NCI-H510A (cell line): Measurements from ENCODE around the gene KRTAP5-1.
"Not testable (repeated sequence)": the region's sequence is repeated elsewhere in the genome, so short reads cannot be mapped to it uniquely, and the experiment has no call there.

Source experiments
- DNase-seq: peaks from one replicate; lab custom pipeline; 2025; lab: John Stamatoyannopoulos, UW

The KRTAP5-1 gene

DNA sequence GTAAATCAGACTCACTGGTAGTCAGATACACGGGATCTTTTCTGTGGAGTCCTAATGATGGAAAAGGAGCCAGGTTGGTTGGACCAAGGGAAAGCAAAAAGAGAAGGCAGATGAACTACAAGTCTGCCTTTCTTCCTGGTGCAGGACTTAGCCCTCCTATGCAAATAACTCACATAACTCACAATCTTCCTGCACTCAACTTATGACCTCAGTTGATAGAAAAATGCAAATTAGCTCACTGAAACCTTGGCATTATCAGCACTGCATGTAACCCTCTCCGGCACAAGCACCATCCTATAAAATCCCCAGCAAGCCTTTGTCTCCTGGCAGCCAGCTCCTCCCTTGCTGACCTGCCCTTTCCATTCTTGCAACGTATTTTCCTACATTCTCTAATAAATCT lies 16.6 kb upstream of the KRTAP5-1 start:
- not testable (repeated sequence) for DNase-seq

DNA sequence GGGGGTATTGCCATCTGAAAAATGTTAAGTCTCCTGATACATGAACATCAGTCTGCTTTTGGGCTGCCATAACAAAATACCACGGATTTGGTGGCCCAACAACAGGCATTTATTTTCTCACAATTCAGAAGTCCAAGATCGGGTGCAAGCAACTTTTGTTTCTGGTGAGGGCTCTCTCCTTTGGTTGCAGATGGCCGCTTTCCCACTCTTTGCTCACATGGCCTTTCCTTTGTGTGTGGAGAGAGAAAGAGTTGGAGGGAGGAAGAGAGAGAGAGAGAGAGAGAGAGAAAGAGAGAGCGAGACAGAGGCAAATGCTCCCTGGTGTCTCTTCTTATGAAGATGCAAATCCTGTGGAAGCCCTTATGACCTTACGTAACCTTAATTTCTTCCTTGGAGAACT lies 15.5 kb upstream of the KRTAP5-1 start:
- no peak for DNase-seq

GRCh38 chr11:1598816-1599215 lies 13.7 kb upstream of the KRTAP5-1 start:
- DNase-seq, result no peak

- DNase-seq, result not testable (repeated sequence)
Observed at GRCh38 chr11:1598406-1598805, 13.3 kb upstream of the KRTAP5-1 start.

DNA sequence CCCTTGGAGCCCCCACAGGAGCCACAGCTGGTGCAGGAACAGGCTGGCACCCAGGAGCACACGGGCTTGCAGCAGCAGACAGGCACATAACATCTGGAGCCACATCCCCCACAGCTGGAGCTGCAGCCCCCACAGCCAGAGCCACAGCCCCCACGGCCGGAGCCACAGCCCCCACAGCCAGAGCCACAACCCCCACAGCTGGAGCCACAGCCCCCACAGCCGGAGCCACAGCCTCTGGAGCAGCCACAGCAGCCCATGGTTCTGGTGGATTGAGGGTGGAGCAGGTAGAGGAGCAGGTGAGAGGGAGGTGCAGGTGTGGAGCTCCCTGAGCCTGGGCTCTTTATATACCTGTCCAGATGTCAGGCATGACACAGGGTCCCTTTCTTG lies 12.9 kb upstream of the KRTAP5-1 start, which contains the start of gene KRTAP5-2:
TSS of gene KRTAP5-2 (minus strand) at position 301 of the 387 bp plus-strand sequence. CDS start at position 257, 44 bp downstream.
- DNase-seq, result no peak

DNA sequence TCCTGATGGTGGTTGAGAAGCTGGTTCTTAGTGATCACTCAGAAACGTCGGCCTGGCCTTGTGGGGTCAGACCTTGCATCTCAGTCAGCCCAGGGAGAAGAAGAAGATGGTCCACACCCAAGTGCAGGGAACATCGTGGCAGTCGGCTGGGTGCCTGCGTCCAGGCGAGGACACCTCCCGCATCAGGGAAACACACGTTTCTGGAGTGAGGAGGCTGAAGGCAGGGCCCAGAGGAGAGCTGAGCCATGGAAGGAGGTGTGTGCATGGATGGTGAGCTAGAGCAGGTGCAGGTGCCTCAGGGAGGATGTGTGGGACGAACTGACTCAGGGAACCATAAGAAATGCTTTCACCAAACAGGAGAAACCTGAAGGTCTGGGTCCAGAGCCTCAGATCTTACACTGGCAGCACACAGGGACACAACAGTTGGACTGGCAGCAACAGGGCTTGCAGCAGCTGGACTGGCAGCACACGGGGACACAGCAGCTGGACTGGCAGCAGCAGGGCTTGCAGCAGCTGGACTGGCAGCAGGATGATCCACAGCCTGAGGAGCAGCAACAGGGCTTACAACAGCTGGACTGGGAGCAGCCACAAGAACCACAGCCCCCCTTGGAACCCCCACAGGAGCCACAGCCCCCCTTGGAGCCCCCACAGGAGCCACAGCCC lies 12.4 kb upstream of the KRTAP5-1 start:
- DNase-seq, result no peak

- not testable (repeated sequence) for DNase-seq
Observed at GRCh38 chr11:1596576-1597121, 11.6 kb upstream of the KRTAP5-1 start.

GRCh38 chr11:1595994-1596575 lies 11.0 kb upstream of the KRTAP5-1 start:
- DNase-seq, result not testable (repeated sequence)

DNA sequence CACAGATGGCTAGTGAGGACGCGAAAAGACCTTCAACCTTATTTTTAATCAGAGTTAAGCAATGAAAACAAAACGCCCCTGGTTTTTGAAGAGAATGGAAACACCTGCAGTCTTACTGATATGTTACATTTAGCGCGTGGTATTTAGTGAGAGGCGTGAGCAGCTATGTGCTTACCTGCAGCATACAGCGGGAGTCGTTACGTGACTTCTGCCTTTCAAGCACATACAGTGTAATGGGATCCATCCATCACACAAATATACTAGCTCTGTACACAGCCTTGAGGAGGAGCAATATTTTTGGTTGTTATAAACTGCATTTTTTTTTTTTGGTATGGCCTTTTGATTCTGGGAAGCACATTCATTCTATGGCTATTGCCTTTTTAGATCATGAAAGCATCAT lies 7.5 kb upstream of the KRTAP5-1 start:
- no peak for DNase-seq

DNA sequence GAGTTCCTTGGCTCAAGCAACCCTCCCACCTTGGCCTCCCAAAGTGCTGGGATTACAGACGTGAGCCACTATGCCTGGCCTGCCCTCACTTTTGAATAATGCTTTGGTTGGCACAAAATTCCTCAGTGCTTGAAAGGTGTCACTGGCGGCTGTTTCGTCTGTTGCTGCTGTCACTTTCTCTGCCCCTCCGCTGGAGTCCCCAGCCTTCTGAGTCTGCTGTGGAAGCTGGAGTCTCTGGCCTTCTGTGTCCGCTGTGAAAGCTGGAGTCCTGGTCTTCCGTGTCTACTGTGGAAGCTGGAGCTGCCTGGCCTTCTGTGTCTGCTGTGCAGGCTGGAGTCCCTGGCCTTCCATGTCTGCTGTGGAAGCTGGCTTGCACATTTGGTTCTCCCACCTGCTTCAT lies 4.9 kb upstream of the KRTAP5-1 start:
- no peak for DNase-seq

DNA sequence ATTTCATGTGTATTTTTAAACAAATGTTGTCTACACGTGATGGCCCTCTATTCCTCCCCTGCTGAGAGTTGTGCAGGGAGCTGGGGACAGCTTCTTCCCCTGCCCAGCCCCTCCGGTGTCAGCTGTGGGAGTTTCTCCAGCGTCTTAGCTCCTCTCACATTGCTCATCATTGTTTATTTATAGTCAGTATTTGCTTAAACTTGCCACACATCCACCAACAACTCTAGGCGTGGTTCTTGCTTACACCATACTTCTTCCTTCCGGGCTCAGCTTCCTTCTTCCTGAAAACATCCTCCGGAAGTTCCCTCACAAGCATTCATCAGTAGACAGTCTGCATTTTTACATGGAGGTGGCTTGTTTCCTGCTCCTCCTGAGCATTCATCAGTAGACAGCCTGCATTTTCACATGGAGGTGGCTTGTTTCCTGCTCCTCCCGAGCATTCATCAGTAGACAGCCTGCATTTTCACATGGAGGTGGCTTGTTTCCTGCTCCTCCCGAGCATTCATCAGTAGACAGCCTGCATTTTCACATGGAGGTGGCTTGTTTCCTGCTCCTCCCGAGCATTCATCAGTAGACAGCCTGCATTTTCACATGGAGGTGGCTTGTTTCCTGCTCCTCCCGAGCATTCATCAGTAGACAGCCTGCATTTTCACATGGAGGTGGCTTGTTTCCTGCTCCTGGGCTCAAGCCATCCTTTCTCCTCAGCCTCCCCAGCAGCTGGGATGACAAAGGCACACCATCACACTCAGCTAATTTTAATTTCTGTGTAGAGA lies 4.3 kb upstream of the KRTAP5-1 start:
- DNase-seq, result not testable (repeated sequence)

DNA sequence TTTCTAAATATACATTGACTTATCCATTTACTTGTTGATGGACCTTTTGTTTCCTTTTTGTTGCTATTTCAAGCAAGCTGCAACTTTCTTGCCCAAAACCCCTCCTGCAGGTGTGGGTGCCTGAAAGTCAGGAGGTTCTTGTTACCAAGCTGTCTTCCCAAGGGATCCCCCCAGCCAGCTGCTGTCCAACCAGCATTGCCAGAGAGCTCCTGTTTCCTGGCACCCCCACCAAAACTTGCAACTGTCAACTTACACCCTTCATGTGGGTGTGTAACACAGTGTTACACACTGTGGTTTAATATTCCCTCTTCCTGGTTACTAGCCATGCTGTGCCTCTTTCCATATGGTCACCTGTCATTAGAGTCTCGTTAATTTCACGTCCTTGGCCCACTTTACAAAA lies 1.6 kb upstream of the KRTAP5-1 start:
- no peak for DNase-seq

DNA sequence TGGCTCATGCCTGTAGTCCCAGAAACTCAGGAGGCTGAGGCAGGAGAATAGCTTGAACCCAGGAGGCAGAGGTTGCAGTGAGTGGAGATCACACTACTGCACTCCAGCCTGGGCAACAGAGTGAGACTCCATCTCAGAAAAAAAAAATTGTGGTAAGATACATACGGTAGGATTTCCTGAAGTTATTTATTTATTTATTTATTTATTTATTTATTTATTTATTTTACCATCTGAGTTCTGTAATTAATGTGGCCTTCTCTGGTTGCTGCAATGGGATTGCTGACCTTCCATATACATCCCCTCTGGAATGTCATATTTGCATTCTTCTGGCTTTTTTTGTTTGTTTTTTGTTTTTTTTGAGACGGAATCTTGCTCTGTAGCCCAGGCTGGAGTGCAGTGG lies 2.2 kb downstream of the KRTAP5-1 start:
- not testable (repeated sequence) for DNase-seq

DNA sequence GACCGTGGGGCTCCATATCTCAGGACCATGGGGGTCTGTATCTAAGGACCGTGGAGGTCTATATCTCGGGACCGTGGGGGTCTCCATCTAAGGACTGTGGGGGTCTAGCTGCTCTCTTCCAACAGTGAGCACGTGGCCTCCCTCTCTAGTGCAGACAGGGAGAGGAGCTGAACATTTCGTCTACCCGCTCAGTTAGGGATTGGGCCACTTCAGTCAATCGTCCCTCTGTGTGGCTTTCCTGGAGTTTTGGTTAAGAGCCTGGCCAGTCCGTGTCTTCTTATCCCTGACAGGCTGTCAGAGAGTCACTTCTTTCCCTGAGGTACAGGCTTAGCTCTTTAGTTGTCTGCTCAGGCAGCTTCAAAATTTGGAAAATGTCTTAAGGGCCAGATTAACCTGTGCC lies 3.1 kb downstream of the KRTAP5-1 start:
- DNase-seq, result no peak

DNA sequence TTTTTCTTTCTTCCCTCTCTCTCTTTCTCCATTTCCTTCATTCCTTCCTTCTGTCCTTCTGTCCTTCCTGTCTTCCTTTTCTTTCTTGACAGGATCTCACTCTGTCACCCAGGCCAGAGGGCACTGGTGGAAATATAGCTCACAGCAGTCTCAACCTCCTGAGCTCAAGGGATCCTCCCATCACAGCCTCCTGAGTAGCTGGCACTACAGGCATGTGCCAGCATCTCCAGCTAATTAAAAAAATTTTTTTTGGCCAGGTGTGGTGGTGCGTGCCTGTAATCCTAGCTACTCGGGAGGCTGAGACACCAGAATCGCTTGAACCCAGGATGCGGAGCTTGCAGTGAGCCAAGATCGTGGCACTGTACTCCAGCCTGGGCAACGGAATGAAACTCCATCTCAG lies 8.3 kb downstream of the KRTAP5-1 start:
- DNase-seq, result no peak

DNA sequence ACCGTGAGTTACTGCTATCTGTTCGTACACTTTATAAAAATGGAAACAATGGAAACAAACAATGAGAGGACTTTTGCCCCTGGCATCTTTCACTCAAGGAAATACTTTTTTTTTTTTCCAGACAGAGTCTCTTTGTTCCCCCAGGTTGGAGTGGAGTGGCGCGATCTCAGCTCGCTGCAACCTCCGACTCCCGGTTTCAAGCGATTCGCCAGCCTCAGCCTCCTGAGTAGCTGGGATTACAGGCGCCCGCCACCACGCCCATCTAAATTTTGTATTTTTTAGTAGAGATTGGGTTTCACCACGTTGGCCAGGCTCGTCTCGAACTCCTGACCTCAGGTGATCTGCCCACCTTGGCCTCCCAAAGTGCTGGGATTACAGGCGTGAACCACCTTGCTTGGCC lies 9.3 kb downstream of the KRTAP5-1 start:
- not testable (repeated sequence) for DNase-seq

- no peak for DNase-seq
Observed at GRCh38 chr11:1574933-1575242, 10.2 kb downstream of the KRTAP5-1 start.

DNA sequence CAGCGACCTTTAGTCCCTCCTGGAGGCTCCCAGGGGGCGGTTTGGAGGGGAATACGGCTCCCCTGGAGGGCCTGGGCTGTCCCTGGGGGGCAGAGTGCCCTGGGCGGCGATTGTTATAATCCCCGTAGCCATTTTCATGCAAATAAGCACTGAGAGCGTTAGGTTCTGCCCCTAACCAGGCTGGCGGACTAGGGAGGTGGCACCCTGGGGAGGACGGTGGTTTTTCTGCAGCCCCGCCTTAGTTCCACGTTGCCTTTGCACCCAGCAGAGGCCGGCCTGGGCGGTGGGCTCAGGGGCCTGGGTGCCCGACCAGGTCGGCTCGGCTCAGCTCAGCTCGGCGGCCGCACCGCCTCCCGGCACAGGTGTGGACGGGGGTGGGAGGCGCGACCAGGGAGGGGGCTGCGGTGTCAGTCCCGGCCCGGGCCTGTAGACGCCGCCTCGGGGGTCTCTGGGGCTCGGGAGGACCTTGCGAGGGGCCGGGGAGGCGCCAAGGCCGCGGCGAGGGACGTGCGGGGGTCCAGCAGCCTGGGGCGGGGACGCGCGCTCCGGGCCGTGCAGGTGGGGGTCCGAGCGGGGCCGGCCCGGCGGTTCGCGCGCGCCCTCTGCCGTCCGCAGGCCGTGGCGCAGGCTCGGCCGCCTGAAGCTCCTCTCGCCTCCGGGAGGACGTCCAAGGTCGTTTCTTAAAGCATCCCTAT lies 10.7 kb downstream of the KRTAP5-1 start:
- no peak for DNase-seq

GRCh38 chr11:1573903-1574237 lies 11.2 kb downstream of the KRTAP5-1 start:
- peak; percentile 60 for DNase-seq

GRCh38 chr11:1573077-1573902 lies 11.8 kb downstream of the KRTAP5-1 start:
- no peak for DNase-seq

- DNase-seq, result peak; percentile 63
Observed at GRCh38 chr11:1572197-1573076, 12.6 kb downstream of the KRTAP5-1 start, which contains the start of gene DUSP8. TSS of gene DUSP8 (minus strand) at chr11:1572271. CDS start at chr11:1565826, 6,445 bp downstream.
